T-helper 2 cell treated with Interferon-gamma antibody and Interleukin-4, amounts not matched to agents 5 μg/mL and 100 μg/mL, for 36 hours (primary cell): ENCODE measurements around the gene PTPRD.

Experiments
- DNase-seq: peaks from one replicate; pipeline ENCODE4 v3.0.0; 2021; ENCODE audit warnings: low spot score
- H3K27ac Mint-ChIP-seq: one replicate; pipeline ENCODE4 v1.8.0; 2021; ENCODE audit warnings: mild to moderate bottlenecking, mixed read lengths
- H3K27me3 Mint-ChIP-seq: one replicate; pipeline ENCODE4 v1.8.0; 2021; ENCODE audit warnings: low read depth, mixed read lengths
- H3K36me3 Mint-ChIP-seq: one replicate; pipeline ENCODE4 v1.8.0; 2021; ENCODE audit warnings: low read depth, mixed read lengths
- H3K4me1 Mint-ChIP-seq: one replicate; pipeline ENCODE4 v1.8.0; 2021; ENCODE audit warnings: low read depth, mixed read lengths
- H3K4me3 Mint-ChIP-seq: one replicate; pipeline ENCODE4 v1.8.0; 2022; ENCODE audit warnings: mild to moderate bottlenecking, moderate library complexity, mixed read lengths
- H3K9me3 Mint-ChIP-seq: one replicate; pipeline ENCODE4 v1.8.0; 2021; ENCODE audit warnings: mixed read lengths

The PTPRD gene

DNA sequence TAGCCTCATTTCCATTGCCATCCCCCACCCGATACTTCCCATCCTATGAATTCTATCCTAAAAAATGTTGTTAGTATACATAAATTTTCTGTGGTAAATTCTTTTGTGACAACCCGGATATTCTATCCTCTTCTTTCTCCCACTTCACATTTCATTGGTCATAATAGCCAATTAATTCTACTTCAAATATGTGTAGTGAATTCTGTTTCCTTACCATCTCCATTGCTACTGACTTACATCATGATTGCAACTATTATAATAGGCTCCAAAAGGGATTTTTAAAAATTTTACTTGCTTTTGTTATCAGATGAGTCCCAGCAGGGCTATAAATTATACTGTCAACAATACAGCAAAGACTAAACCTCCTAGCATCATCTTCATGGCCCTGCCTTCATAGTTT lies 1326.8 kb downstream of the PTPRD start:
- no peak for DNase-seq
- no peak overlapping the region for H3K4me3 Mint-ChIP-seq
- peaks cover 5% of the 10 kb centered on the region for H3K9me3 Mint-ChIP-seq
- no peaks in the 10 kb centered on the region for H3K4me1 Mint-ChIP-seq
- no peak overlapping the region for H3K27ac Mint-ChIP-seq
- H3K27me3 Mint-ChIP-seq: no peaks in the 10 kb centered on the region
- H3K36me3 Mint-ChIP-seq: no peaks in the 10 kb centered on the region

DNA sequence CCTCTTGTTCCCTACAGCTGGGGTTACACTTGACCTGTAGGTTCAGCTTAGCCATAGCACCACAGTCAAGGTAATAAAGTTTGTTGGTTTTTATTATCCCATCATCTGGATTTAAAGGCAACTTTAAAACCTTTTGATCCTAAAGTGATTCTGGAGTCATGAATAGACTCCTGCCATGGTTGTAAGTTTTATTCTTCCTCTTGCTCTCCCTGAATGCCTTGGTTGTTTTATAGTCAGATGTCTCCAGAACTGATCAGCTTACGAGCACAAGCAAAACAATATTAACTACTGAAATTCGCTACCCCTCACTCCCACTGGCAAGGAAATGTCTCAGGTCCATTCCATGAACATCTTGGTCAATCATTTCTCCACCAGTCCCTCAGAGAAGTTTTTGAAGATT lies 1328.6 kb downstream of the PTPRD start:
- H3K9me3 Mint-ChIP-seq: peaks cover 5% of the 10 kb centered on the region
- H3K4me3 Mint-ChIP-seq: no peak overlapping the region
- no peak overlapping the region for H3K27ac Mint-ChIP-seq
- no peaks in the 10 kb centered on the region for H3K4me1 Mint-ChIP-seq
- no peaks in the 10 kb centered on the region for H3K36me3 Mint-ChIP-seq
- no peak for DNase-seq
- no peaks in the 10 kb centered on the region for H3K27me3 Mint-ChIP-seq

DNA sequence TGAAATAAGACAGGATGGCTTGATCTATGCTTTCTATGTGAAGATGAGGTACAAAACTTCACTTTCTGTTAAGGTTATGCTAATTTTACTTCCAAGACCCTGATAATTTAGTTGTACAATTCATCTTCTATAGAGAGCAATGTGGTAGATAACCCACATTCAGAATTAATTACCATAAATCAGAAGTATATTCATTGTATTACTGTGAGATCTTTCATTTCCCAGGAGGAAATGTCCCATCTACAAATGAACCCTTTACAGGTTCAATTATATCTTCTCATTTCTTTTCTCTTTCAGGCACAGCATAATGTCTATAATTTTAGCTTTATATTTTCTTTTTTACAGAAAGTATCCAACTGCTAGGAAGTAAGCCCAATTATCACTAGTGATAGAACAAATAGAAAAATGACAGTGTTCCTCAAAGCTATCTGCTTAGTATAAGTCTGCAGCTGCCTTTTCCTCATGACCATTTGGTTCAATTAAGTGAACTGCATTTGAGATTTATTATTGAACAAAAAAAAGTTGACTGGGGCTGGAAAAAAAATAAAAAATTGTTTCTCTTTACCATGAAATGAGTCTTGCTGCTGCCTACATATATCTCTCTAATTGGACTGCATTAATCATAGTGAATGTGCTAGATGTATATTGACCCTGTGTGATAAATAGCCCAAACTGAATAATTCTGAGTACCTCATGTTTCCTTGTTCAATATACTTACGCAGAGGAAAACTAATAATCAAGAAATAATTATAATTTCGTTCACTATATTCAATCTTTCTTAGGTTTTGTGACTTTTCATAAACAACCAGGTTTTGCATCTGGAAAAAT lies 1329.4 kb downstream of the PTPRD start:
- H3K4me3 Mint-ChIP-seq: no peak overlapping the region
- H3K4me1 Mint-ChIP-seq: no peaks in the 10 kb centered on the region
- no peaks in the 10 kb centered on the region for H3K36me3 Mint-ChIP-seq
- peaks cover 5% of the 10 kb centered on the region for H3K9me3 Mint-ChIP-seq
- H3K27me3 Mint-ChIP-seq: no peaks in the 10 kb centered on the region
- no peak for DNase-seq
- no peak overlapping the region for H3K27ac Mint-ChIP-seq

DNA sequence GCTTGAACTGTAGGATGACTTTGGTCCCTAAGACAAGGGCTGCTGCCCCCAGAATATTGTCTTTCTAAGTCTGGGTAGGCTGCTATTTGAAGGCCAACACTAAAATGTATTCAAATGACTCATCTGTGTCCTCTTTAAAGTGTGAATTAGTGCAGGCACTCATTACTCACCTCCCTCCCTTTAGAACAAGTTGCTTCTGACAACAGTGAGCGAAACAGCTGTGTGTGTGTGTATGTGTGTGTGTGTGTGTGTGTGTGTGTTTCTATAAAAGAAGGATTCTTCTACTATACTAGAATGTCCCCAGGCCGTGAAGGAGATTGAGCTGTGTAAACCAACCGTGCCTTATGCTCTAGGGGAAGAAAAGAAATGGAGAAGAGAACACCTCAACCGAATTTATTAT lies 1337.2 kb downstream of the PTPRD start:
- H3K9me3 Mint-ChIP-seq: peaks cover 2% of the 10 kb centered on the region
- no peaks in the 10 kb centered on the region for H3K4me1 Mint-ChIP-seq
- H3K27me3 Mint-ChIP-seq: no peaks in the 10 kb centered on the region
- no peak overlapping the region for H3K4me3 Mint-ChIP-seq
- H3K36me3 Mint-ChIP-seq: no peaks in the 10 kb centered on the region
- no peak for DNase-seq
- H3K27ac Mint-ChIP-seq: no peak overlapping the region

DNA sequence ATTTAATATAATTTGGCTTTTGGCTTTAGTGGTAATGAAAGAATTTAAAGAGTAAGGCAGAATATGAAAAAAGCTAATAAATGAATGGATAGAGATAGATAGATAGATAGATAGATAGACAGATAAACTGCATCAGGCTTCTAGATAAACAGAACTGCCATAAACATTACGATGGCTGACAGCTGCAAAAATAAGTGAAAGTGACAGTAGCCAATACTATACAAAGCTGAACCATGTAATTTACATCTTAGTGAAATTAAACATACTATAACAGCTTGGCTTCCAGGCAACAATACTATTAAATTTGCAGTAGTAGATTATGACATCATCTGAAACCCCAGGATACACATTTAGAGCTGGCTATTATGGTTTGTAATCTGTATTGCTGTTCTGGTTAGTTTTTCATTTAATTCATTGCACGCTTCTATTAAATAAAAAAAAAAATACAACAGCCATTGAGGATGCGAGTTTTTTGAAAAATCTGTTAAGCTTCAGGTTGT lies 1354.8 kb downstream of the PTPRD start:
- DNase-seq: no peak
- Mint-ChIP-seq H3K4me1 (no peaks in the 10 kb centered on the region), H3K36me3 (no peaks in the 10 kb centered on the region), H3K27ac (no peak overlapping the region), H3K4me3 (no peak overlapping the region), H3K27me3 (no peaks in the 10 kb centered on the region), H3K9me3 (peaks cover 9% of the 10 kb centered on the region)

DNA sequence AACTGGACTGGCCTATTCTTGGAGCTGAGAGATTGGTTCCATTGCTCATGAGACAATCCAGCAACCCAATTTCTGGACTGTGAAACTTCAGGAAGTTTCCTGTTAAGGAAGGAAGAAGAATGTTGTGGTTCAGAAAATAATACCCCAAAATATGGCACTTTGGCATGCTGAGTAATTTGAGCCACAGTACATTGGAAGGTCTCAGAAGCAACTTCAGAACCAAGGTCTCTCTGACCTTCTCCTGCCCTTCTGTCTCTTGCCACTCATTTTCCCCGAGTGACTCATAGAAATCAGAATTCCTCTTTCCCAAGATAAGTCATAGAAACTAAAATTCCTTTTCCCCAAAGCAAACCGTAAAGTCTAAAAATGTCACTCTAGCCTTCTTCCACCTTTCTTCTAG lies 1366.1 kb downstream of the PTPRD start:
- H3K4me3 Mint-ChIP-seq: no peak overlapping the region
- DNase-seq: no peak
- H3K27ac Mint-ChIP-seq: no peak overlapping the region
- H3K9me3 Mint-ChIP-seq: peaks cover 4% of the 10 kb centered on the region
- H3K4me1 Mint-ChIP-seq: no peaks in the 10 kb centered on the region
- no peaks in the 10 kb centered on the region for H3K27me3 Mint-ChIP-seq
- H3K36me3 Mint-ChIP-seq: no peaks in the 10 kb centered on the region

DNA sequence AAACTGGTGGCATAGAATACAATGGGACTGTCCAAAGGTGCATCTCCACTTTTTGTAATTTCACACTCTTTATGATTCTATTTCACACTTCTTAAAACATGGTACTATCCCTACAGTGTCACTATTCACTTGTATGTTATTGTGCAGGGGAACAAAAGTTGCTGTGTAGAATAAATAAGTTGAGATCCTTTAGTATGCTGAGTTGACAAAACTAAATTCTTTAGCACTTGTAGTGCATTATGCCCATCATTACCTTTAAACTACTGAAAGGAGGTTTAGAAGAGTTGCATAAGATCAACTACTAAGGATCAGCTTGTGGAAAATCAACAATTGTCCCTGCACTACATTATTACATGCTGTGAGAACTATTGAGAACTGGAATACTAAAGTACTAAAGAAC lies 1380.9 kb downstream of the PTPRD start:
- Mint-ChIP-seq H3K9me3 (peaks cover 28% of the 10 kb centered on the region), H3K27me3 (no peaks in the 10 kb centered on the region), H3K27ac (no peak overlapping the region), H3K4me3 (no peak overlapping the region), H3K36me3 (no peaks in the 10 kb centered on the region), H3K4me1 (no peaks in the 10 kb centered on the region)
- DNase-seq: no peak

DNA sequence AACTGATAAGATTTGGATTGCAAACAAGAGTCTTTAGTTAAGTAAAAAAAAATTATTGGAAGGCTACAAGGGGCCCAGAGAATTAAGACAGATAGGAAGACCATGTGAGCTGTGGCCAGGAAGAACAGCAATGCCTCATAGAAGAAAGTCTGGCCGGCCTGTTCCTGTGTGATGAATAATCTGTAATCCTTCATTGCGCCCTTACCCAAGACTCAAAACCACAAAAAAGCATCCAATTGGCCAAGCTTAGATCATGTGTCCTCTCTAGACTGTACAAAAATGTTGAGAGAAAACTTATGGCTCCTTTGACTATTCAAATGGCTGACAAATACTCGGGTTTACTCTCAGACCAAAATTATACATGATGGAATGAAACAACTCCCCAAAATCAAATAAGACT lies 1383.5 kb downstream of the PTPRD start:
- H3K27me3 Mint-ChIP-seq: no peaks in the 10 kb centered on the region
- peaks cover 16% of the 10 kb centered on the region for H3K9me3 Mint-ChIP-seq
- H3K4me1 Mint-ChIP-seq: no peaks in the 10 kb centered on the region
- no peak overlapping the region for H3K4me3 Mint-ChIP-seq
- DNase-seq: no peak
- no peak overlapping the region for H3K27ac Mint-ChIP-seq
- no peaks in the 10 kb centered on the region for H3K36me3 Mint-ChIP-seq

DNA sequence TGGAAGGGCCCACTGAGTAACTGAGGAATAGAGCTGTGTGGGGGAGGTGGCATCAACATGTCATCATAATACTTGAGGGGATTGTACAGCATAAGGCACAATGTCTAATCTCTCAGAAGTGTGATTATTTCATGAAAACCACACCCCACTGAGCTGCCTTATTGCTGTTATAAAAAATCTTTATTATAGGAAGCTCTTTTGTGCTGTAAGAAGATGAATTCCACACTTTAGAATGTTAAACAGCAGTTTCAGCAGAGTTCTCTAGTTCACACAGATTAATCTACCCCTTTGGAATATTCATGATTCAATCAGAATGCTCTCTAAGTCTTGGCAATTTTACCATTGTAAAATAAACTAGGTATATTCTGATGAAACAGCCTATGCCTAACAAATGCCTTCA lies 1389.6 kb downstream of the PTPRD start:
- Mint-ChIP-seq H3K36me3 (no peaks in the 10 kb centered on the region), H3K9me3 (peaks cover 5% of the 10 kb centered on the region), H3K27ac (no peak overlapping the region), H3K27me3 (no peaks in the 10 kb centered on the region), H3K4me3 (no peak overlapping the region), H3K4me1 (no peaks in the 10 kb centered on the region)
- no peak for DNase-seq

DNA sequence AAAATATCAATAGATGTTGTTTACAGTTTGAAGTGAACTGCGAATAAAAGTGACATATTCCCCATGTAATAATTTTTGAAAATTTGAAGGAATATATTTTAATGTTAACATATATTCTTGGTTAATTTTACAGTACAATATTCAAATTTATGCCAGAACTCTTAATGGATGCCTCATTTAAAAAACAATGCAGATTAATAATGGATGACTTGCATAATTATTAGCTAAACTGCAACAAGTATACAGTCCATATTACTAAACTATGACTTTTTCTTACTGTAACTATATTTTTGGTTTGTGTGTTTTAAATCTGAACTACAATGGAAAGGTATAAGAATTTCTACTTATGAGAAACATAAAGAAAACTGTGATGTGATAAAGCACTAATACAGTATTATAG lies 1390.1 kb downstream of the PTPRD start:
- Mint-ChIP-seq H3K4me3 (no peak overlapping the region), H3K36me3 (no peaks in the 10 kb centered on the region), H3K9me3 (peaks cover 5% of the 10 kb centered on the region), H3K27me3 (no peaks in the 10 kb centered on the region), H3K27ac (no peak overlapping the region), H3K4me1 (no peaks in the 10 kb centered on the region)
- no peak for DNase-seq

DNA sequence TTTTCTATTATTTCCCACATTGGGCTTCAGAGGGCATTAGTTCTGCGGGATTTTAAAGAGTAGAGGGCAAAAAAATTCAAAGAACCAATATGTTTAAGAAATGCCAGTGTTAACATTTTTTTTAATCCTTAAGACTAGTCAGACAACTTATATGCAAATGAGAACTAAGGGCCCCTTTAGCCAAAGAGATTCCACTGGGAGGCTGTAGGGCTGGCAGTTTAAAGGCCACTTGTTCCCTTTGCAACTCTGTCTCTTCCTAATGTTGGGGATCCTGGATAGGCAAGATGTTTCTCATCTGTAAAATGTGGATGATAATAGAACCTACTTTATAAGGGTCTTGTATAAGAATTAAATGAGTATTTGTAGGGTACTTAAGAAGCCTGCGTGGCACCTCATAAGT lies 1395.9 kb downstream of the PTPRD start:
- DNase-seq: no peak
- Mint-ChIP-seq H3K36me3 (no peaks in the 10 kb centered on the region), H3K4me3 (no peak overlapping the region), H3K4me1 (no peaks in the 10 kb centered on the region), H3K27ac (no peak overlapping the region), H3K9me3 (no peaks in the 10 kb centered on the region), H3K27me3 (no peaks in the 10 kb centered on the region)

DNA sequence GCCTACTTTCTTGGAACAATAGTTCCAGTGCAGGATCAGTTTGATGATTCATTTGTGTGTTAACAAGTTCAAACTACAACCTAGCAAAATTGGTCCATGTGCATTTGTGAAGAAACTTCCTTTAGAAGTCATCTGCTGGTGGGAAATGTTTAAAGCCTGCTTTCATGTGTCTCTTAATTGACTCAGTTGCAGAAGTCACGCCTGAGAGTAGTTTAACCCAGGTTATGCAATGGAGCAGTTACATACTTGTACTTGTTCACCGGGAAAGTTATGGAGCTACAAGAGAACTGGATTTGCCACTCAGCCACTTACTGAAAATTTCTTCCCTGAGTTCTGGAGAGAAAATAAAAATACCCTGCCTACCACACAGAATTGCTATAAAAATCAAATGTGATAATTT lies 1397.8 kb downstream of the PTPRD start:
- Mint-ChIP-seq H3K36me3 (no peaks in the 10 kb centered on the region), H3K9me3 (no peaks in the 10 kb centered on the region), H3K4me3 (no peak overlapping the region), H3K27me3 (no peaks in the 10 kb centered on the region), H3K4me1 (no peaks in the 10 kb centered on the region), H3K27ac (no peak overlapping the region)
- DNase-seq: no peak

DNA sequence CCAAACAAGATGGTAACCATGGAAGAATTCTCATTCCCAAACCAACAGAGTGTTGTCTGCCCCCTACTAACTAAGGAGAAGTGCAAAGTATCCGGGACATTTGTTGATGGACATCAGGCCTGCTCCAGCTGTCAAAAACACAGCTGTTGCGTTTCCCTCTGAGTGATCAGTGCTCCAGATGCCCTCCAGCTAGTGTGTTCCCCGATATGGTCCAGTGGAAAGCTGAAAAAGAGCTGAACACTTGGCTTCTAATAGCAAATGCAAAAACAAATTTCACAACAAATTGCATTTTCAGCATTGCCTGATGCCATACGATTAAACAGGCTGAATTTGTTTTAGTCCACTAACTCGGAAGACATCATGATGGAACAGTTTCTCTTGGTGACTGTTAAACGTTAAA lies 1398.7 kb downstream of the PTPRD start:
- Mint-ChIP-seq H3K4me1 (no peaks in the 10 kb centered on the region), H3K9me3 (no peaks in the 10 kb centered on the region)
- DNase-seq: no peak

DNA sequence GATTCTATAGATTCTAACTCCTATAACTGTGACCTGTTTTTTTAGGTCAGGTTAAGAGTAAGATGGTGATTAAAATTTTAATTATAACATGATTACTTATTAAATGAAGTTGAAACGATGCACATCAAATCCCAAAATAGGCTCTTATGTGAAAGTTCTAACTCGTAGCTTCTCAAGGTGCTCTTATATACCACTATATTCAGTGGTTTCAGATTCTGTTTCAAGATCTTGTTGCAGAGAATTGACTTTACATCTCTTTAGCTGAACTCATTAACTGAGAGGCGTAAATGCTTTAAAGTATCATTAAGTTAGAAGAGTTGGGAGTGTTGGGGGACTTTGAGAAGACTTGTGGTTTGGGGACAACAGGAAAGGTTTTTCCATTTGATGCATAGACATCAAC lies 1399.8 kb downstream of the PTPRD start:
- H3K27ac Mint-ChIP-seq: no peak overlapping the region
- H3K36me3 Mint-ChIP-seq: no peaks in the 10 kb centered on the region
- H3K27me3 Mint-ChIP-seq: no peaks in the 10 kb centered on the region
- H3K4me3 Mint-ChIP-seq: no peak overlapping the region
- DNase-seq: no peak
- H3K4me1 Mint-ChIP-seq: no peaks in the 10 kb centered on the region
- H3K9me3 Mint-ChIP-seq: no peaks in the 10 kb centered on the region

More for the DNA sequence above, 1398.7 kb downstream of the PTPRD start:
- H3K27ac Mint-ChIP-seq: no peak overlapping the region
- no peak overlapping the region for H3K4me3 Mint-ChIP-seq
- no peaks in the 10 kb centered on the region for H3K27me3 Mint-ChIP-seq
- no peaks in the 10 kb centered on the region for H3K36me3 Mint-ChIP-seq

DNA sequence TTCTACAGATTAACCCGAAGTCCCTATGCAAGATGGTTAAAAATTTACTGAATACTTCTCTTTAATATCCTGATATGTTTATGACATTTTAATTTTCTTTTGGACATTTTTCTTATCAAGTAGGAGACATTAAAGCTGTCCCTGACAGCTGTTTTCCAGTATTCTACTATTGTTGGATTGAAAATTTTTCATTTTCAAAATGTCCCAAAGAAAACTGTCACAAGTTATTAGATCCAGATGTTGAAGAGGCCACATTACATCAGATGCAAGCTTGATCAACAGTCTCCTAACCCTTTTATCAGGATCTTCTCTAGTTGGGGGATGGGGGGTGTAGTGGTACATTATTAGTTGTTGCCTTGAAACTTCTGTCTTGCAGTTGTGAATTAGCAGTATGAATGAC lies 1410.5 kb downstream of the PTPRD start:
- no peaks in the 10 kb centered on the region for H3K4me1 Mint-ChIP-seq
- H3K27ac Mint-ChIP-seq: no peak overlapping the region
- H3K9me3 Mint-ChIP-seq: peaks cover 3% of the 10 kb centered on the region
- H3K27me3 Mint-ChIP-seq: no peaks in the 10 kb centered on the region
- DNase-seq: no peak
- no peaks in the 10 kb centered on the region for H3K36me3 Mint-ChIP-seq
- H3K4me3 Mint-ChIP-seq: no peak overlapping the region
